Activated gamma-delta T cell treated with anti-CD3 and anti-CD28 coated beads, Interleukin-2, amount 50 U/mL, for 16 hours (primary cell): ENCODE results near the gene POU5F1.
"Not testable (repeated sequence)": the region's sequence is repeated elsewhere in the genome, so short reads cannot be mapped to it uniquely, and the experiment has no call there.

ENCODE experiments used
- DNase-seq: peaks from one replicate; pipeline ENCODE4 v3.0.0-alpha.2; 2020; ENCODE audit warnings: low read depth

Gene POU5F1

DNA sequence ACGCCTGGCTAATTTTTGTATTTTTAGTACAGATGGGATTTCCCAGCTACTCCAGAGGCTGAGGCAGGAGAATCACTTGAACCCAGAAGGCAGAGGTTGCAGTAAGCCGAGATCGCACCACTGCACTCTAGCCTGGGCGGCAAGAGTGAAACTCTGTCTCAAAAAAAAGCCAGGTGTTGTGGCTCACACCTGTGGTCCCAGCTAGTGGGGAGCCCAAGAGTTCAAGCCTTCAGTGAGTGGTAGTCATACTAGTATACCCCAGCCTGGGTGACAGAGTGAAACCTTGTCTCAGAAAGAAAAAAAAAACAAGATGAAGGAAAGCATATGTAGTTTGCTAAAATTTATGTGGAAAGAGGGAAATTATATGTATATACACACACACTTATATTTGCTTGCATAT is 20.0 kb upstream of the POU5F1 start:
- DNase-seq = no peak

GRCh38 chr6:31189223-31189622 is 18.7 kb upstream of the POU5F1 start:
- DNase-seq = not testable (repeated sequence)

DNA sequence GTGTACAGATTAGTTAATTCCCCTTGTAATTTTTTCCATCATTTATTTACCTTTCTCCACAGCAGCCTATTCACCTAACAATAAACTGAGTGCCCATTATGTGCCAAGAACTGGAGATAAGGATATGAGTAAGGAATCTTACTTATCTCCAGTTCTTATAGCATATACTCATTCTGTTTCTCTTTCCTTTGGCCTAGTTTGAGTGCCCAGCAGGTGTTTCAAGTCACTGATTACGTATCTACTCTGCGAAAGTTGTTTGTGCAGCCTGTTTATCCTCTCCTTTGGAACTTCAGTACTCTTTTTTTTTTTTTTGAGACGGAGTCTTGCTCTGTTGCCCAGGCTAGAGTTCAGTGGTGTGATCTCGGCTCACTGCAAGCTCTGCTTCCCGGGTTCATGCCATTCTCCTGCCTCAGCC is 17.3 kb upstream of the POU5F1 start:
- DNase-seq = no peak

- no peak for DNase-seq
Measured at GRCh38 chr6:31186052-31186734, 15.7 kb upstream of the POU5F1 start.

DNA sequence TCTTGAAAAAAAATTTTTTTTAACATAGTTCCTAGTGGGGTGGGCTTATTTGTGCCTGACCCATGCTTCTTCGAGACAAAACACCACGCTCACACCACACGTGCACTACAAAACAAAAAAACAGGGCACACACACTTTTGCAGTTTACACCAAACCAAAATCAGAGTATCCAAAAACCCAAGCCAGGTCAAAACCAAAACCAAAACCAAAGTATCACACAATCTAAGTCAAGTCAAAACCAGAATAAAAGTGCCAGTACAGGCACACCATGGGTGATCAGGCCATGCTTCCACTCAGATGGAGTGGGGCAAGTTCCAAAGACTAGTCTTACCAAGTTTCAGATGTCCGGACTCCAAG is 15.2 kb upstream of the POU5F1 start:
- not testable (repeated sequence) for DNase-seq

GRCh38 chr6:31183859-31184258 is 13.4 kb upstream of the POU5F1 start:
- DNase-seq = not testable (repeated sequence)

- DNase-seq = not testable (repeated sequence)
Measured at GRCh38 chr6:31183287-31183686, 12.8 kb upstream of the POU5F1 start.

- DNase-seq = no peak
Measured at GRCh38 chr6:31180500-31180899, 10.0 kb upstream of the POU5F1 start.

GRCh38 chr6:31179896-31180295 is 9.4 kb upstream of the POU5F1 start:
- no peak for DNase-seq

- no peak for DNase-seq
Measured at GRCh38 chr6:31179042-31179386, 8.5 kb upstream of the POU5F1 start.

DNA sequence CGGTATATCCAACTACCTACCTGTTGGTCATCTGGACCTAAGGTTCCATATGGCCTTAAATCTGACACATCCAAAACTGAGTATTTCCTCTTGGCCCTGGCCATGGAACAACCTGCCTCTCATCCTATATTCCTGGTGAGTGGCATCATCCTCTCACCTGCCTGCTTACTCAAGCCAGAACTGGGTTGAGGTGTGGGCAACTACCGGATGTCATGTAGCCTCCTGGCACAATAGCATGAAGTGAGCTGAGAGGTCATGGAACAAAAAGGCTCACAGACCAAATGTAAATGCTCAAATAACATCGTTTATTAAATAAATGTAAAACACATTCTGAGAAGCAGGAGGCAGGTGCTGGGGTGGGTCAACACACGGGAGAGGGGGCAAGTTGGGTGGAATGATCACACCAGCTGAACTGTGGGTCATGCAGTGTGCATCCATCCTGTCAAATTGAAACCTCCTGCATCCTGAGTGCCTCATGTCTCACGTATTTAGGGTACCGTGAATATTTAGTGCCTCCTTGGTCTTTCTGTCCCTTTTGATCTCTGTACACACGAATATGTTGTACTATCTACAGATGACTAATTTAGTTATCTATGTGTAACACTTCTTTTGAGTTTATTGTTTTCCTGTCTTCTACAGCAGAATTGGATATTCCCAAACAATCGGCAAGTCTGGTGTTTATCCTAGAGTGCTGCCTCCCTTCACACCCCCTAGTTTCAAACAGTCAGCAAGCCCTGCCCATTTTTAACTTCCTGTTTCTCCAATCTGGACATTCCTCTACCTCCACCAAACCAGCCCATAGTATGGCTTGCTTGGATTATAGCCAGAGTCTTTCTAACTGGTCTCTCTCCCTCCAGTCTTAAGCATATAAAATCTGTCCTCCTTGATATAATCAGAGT is 7.9 kb upstream of the POU5F1 start:
- DNase-seq = no peak

DNA sequence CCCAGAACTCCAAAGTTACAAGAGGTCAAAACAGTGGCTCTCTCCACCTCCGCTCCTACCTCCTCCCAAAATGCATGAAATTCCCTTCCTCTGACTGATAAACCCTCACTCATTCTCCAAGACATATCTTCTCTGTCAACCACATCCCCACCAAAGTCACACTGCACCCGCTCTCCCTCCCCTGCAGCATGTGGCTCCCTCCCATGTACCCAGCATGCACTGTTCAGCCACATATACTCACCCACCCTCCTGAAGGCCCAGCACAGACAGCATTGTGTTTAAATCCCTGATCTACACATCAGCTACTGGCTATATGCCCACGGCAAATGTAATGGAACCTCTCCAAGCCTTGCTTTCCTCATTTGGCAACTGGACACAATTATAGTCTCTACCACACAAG is 5.5 kb upstream of the POU5F1 start:
- no peak for DNase-seq

DNA sequence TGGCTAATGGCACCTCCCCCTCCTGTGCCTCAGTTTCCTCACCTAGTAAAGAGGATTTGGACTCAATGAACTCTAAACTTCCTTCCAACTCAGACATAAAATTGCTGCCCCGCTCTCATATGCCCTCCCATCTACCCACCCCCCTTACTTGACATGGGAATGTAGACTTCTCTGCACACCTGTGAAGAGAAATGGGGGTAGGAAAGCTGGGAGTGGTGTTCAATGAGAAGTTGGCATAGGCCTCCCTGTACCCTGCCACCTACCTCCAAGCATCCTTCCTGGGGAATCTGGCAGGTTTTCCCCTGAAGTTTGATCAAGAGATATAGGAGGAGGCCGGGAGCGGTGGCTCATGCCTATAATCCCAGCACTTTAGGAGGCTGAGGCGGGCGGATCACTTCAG is 3.9 kb upstream of the POU5F1 start:
- no peak for DNase-seq

DNA sequence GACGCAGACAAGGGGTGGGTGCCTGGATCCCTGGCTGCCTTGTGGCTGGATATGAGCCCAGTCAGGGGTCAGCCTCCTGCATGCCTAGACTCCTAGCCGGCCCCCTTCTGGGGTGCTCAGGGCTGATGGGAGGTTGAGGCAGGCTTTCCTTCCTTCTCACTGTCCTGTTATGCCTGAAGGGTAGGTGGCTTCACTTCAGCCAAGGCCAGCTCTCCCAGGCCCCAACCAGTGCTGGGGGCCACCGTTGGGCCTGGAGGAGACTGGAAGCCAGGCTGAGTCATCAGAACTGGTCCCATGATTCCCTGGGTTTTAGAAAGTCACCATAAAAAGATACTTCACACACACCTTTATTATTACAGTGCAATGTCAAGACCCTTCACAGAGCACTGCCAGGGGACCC is 2.9 kb upstream of the POU5F1 start:
- no peak for DNase-seq

DNA sequence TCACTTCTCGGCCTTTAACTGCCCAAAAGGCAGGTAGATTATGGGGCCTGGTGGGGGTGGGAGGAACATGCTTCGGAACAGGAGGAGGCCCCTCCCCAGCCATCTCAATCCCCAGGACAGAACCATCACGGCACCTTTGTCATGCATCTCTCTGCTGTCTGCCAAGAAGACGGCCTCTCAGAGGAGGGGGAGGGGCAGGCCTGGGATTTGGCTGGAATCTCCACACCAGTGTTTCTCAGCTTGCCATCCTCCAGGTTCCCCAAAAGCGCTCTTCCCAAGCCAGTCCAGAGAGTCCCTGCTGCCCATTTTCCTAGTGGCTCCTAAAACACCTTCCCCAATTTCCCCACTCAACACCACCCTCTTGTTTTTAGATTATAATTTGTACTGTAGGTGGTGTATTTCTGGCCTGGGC is 2.5 kb upstream of the POU5F1 start:
- DNase-seq = no peak

- no peak for DNase-seq
Measured at GRCh38 chr6:31171931-31172905, 1.7 kb upstream of the POU5F1 start.

DNA sequence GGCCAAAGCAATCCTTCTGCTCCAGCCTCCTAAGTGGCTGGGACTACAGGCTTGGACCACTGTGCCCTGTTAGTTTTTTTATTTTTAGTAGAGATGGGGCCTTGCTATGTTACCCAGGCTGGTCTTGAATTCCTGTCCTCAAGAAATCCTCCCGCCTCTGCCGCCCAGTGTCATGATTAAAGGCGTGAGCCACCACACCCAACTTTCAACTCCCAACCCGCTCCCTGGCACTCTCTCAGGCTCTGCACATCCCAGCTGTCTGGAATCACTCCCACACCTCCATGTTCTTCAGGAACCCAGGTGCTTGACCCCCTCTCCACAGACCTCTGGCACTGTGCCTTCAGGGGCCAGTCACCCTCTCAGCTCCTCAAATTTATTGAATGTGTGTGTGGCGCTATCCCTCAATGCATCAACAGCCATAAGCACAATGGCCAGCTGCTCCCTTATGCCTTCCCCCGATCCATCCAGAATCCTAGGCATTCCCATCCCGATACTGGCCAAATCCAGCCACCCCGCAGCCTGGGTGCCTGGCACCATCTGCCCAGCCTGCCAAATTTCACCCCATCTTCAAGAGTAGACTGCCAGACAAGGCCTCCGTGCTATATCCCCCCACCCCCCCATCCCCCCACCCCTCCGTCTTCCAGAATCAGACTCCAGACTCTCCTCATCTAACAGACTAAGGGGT is 647 bp upstream of the POU5F1 start:
- no peak for DNase-seq

DNA sequence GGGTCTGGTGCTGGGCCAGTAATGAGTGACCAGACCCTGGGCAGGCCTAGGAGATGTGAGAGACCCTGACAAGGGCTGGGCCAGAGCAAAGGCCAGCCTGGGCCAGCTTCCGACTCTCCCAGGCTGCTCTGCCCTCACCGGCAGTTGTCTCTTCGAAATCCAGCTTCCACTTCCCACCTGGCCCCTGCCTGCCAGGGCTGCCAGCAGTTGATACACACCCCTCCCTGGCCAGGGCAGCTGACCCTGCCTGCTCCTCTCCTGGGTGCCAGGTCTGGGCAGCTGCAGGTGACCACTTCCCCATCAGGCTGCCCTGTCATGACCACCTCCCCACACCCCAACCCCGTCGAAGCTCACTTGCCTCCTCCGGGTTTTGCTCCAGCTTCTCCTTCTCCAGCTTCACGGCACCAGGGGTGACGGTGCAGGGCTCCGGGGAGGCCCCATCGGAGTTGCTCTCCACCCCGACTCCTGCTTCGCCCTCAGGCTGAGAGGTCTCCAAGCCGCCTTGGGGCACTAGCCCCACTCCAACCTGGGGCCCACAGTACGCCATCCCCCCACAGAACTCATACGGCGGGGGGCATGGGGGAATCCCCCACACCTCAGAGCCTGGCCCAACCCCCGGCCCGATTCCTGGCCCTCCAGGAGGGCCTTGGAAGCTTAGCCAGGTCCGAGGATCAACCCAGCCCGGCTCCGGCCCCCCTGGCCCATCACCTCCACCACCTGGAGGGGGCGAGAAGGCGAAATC is 453 bp downstream of the POU5F1 start:
- DNase-seq = not testable (repeated sequence)

GRCh38 chr6:31169123-31169857 is 1.2 kb downstream of the POU5F1 start:
- DNase-seq = no peak

GRCh38 chr6:31168606-31169005 is 1.9 kb downstream of the POU5F1 start:
- no peak for DNase-seq
